Rectal smooth muscle tissue (tissue), 1 donor: Measurements from ENCODE around the gene NAT16.
A peak's percentile ranks its signal among the peaks of the same experiment; 100 is the strongest.
"Not testable (repeated sequence)": the region's sequence is repeated elsewhere in the genome, so short reads cannot be mapped to it uniquely, and the experiment has no call there.

ENCODE experiments used
- H3K27ac ChIP-seq: one replicate; pipeline ENCODE4 v1.7.0; 2013; ENCODE audit warnings: low read depth, low read length, inconsistent platforms
- H3K27me3 ChIP-seq: one replicate; pipeline ENCODE4 v1.7.0; 2013; ENCODE audit warnings: low read length; ENCODE audit not compliant: control insufficient read depth, insufficient read depth
- H3K36me3 ChIP-seq: one replicate; pipeline ENCODE4 v1.7.0; 2013; ENCODE audit warnings: low read length; ENCODE audit not compliant: control insufficient read depth, insufficient read depth
- H3K4me1 ChIP-seq: one replicate; pipeline ENCODE4 v1.7.0; 2013; ENCODE audit warnings: low read length; ENCODE audit not compliant: control insufficient read depth, insufficient read depth
- H3K4me3 ChIP-seq: one replicate; pipeline ENCODE4 v1.7.0; 2013; ENCODE audit warnings: low read length
- H3K9ac ChIP-seq: one replicate; pipeline ENCODE4 v1.7.0; 2013; ENCODE audit warnings: low read length

Gene NAT16

DNA sequence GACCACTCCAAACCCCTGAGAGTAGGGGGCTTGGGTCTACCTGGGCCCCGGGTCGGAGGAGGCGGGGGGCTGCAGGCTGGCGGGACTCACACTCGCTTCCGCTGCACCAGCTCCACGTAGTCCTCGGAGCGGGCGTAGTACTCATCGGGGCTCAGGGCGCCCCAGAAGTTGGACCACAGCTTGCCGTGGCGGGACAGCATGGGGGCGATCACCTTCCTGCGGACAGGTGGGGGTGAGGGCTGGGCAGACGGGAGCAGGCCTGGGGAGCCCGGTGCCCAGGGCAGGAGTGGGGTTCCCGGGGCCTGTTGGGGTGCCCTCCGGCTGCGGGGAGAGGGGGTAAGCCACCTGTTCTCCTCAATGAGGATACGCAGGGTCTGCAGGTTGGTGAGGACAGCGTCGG is 31.4 kb upstream of the NAT16 start:
- peaks cover 16% of the 10 kb centered on the region for H3K36me3 ChIP-seq
- no peak overlapping the region for H3K4me3 ChIP-seq
- no peak overlapping the region for H3K27ac ChIP-seq
- H3K27me3 ChIP-seq, result no peaks in the 10 kb centered on the region
- peaks cover 6% of the 10 kb centered on the region for H3K4me1 ChIP-seq
- H3K9ac ChIP-seq, result no peak overlapping the region

DNA sequence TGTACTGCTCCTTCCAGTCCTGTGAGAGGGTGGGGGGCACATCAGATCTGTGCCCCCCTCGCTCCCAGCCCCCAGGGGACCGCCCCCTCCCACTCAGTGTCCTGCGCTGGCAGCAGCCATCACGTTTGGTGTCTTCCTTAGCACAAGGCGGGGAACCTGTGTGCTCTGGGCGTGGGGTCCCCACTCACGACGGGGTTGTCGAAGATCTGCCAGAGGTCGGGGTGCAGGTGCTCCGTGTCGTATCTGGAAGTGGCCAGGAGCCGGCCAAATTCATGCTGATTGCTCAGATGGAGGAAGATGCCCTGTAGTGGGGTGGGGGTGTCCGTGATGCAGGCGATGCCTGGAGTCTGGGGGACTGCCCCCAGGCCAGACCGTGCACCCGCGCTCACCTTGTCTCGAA is 30.1 kb upstream of the NAT16 start:
- H3K36me3 ChIP-seq, result peaks cover 16% of the 10 kb centered on the region
- no peak overlapping the region for H3K27ac ChIP-seq
- H3K27me3 ChIP-seq, result no peaks in the 10 kb centered on the region
- no peak overlapping the region for H3K9ac ChIP-seq
- no peaks in the 10 kb centered on the region for H3K4me1 ChIP-seq
- no peak overlapping the region for H3K4me3 ChIP-seq

DNA sequence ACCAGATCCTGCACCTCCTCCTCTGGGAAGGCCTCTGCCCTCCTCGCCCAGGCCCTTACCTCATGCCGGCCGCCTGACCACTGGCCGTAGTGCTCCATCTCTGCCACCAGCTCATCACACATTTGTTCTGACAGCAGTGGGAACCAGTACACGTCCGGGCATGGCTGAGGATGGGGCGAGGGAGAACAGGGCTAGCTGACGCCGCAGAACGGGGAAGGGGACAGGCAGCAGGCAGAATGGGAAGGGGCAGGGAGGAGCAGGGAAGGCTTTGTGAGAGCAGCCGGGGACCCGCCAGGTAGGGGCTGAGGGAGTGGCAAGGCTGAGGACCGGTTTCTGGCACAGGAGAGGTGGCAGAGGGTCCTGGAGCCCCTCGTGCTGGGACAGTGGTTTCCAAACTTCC is 28.7 kb upstream of the NAT16 start:
- no peak overlapping the region for H3K9ac ChIP-seq
- H3K36me3 ChIP-seq, result peaks cover 16% of the 10 kb centered on the region
- H3K4me3 ChIP-seq, result no peak overlapping the region
- no peak overlapping the region for H3K27ac ChIP-seq
- no peaks in the 10 kb centered on the region for H3K4me1 ChIP-seq
- no peaks in the 10 kb centered on the region for H3K27me3 ChIP-seq

DNA sequence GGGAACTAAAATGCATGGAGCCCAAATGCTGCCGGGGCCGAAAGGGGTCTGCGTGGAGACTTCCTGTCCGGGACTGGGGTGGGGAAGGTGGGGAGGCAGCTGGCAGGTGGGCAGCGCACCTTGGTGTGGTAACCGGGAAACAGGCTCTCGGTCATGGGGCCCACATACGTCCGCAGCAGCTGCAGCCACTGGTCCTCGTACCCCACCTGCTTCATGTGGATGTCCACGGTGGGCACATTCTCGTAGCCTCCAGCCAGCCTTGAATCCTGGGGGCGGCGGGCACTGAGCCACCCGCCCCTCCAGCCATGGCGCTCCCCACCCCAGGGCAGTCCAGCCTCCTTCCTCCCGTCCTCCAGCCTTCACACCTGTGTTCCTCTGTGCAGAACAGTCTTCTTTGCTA is 27.4 kb upstream of the NAT16 start:
- no peak overlapping the region for H3K9ac ChIP-seq
- peaks cover 16% of the 10 kb centered on the region for H3K36me3 ChIP-seq
- H3K4me3 ChIP-seq, result no peak overlapping the region
- H3K4me1 ChIP-seq, result no peaks in the 10 kb centered on the region
- no peak overlapping the region for H3K27ac ChIP-seq
- no peaks in the 10 kb centered on the region for H3K27me3 ChIP-seq

DNA sequence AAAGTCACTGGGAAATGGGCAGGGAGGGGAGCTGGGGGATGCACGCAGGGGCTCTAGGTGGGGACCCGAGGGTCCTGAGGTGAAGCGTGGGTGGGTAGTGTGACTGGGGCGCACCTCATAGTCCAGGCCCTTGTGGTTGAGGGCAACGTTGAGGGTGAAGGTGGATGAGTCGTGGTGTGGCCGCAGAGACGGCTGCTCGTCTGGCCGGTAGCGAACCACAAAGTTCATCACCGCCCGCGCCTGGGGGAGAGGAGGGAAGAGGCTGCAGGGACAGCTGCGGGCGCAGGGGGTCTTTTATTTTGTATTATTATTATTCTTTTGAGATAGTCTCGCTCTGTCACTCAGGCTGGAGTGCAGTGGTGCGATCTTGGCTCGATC is 26.6 kb upstream of the NAT16 start:
- no peak overlapping the region for H3K27ac ChIP-seq
- H3K27me3 ChIP-seq, result no peaks in the 10 kb centered on the region
- H3K9ac ChIP-seq, result no peak overlapping the region
- H3K4me1 ChIP-seq, result no peaks in the 10 kb centered on the region
- peaks cover 11% of the 10 kb centered on the region for H3K36me3 ChIP-seq
- H3K4me3 ChIP-seq, result no peak overlapping the region

DNA sequence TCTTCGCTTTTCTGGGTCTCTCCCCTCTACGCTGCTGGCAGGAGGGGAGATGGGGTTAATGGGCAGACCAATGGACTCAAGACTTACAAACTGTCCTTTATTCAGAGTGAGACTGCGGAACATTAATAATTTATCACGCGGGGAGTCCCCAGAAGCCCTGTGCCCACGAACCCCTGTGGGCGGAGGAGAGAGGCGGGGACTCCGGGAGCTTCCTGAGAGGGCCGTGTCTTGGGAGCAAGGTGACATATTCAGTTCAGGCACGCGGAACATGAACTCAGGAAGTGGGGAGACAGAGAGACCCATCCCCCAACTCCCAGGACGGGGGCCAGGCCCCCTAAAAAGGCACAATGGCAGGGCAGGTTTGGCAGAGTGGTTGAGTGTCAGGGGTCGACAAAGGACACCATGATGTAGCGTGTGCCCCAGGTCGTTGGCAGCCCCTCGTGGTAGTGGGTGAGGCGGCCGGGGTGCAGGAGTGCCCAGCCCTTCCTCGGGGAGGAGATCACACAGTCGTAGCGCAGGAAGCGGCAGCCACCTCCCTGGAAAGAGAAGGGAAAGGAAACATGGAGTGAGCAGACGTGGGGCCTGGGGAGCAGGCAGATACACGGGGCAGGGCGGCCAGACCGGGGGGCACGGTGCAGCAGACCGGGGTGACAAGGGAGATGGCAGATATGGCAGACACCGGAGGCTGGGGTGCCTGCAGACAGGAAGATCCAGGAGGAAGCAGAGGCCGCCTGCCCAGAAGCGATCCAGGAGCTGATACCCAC is 26.0 kb upstream of the NAT16 start:
- peaks cover under 1% of the 10 kb centered on the region for H3K27me3 ChIP-seq
- no peak overlapping the region for H3K27ac ChIP-seq
- H3K9ac ChIP-seq, result no peak overlapping the region
- peaks cover 11% of the 10 kb centered on the region for H3K36me3 ChIP-seq
- H3K4me1 ChIP-seq, result no peaks in the 10 kb centered on the region
- no peak overlapping the region for H3K4me3 ChIP-seq

DNA sequence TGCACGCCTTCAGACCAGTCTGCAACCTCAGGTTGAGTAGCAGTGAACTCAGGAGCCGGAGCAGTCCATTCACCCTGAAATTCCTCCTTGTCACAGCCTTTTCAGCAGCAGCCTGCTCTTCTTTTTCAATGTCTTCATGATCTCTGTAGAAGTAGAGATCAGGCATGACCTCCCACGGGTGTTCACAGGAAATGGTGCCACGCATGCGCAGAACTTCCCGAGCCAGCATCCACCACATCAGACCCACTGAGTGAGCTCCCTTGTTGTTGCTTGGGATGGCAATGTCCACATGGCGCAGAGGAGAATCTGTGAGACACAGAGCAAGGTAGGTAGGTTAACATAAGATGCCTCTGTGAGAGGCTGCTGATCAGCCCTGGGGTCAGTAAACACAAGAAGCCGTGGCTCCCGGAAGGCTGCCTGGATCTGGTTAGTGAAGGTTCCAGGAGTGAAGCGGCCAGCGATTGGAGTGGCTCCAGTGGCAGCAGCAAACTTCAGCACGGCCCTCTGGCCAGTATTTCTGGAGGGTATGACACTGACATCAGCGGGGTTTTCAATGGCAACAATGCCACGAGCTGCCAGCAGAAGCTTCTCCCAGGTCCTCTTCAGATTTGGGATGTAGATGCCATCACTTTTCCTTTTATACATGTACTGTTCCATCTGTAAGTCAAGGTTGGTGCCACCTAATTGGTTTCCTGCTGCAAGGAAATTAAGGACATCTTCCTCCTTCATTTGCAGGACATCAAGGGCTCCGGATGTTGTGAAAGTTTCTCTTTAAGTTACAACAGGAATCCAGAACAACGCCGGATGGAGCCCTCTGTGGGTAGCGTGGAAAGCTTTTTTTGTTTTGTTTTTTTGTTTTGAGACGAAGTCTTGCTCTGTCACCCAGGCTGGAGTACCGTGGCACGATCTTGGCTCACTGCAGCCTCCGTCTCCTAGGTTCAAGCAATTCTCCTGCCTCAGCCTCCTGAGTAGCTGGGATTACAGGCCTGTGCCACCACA is 23.9 kb upstream of the NAT16 start:
- not testable (repeated sequence) for H3K36me3 ChIP-seq, H3K27me3 ChIP-seq, H3K4me1 ChIP-seq, H3K4me3 ChIP-seq, H3K9ac ChIP-seq, H3K27ac ChIP-seq

DNA sequence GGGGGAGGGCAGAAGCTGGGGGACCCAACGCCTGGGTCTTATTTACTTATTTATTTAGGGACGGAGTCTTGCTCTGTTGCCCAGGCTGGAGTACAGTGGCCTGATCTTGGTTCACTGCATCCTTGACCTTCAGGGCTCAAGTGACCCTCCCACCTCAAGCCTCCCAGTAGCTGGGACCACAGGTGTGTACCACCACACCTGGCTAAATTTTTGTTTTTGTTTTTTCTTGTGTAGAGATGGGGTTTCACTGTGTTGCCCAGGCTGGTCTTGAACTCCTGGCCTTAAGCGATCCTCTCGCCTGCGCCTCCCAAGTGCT is 22.5 kb upstream of the NAT16 start:
- peaks cover 2% of the 10 kb centered on the region for H3K36me3 ChIP-seq
- H3K4me1 ChIP-seq, result no peaks in the 10 kb centered on the region
- peaks cover 8% of the 10 kb centered on the region for H3K27me3 ChIP-seq
- no peak overlapping the region for H3K4me3 ChIP-seq
- H3K9ac ChIP-seq, result no peak overlapping the region
- no peak overlapping the region for H3K27ac ChIP-seq

DNA sequence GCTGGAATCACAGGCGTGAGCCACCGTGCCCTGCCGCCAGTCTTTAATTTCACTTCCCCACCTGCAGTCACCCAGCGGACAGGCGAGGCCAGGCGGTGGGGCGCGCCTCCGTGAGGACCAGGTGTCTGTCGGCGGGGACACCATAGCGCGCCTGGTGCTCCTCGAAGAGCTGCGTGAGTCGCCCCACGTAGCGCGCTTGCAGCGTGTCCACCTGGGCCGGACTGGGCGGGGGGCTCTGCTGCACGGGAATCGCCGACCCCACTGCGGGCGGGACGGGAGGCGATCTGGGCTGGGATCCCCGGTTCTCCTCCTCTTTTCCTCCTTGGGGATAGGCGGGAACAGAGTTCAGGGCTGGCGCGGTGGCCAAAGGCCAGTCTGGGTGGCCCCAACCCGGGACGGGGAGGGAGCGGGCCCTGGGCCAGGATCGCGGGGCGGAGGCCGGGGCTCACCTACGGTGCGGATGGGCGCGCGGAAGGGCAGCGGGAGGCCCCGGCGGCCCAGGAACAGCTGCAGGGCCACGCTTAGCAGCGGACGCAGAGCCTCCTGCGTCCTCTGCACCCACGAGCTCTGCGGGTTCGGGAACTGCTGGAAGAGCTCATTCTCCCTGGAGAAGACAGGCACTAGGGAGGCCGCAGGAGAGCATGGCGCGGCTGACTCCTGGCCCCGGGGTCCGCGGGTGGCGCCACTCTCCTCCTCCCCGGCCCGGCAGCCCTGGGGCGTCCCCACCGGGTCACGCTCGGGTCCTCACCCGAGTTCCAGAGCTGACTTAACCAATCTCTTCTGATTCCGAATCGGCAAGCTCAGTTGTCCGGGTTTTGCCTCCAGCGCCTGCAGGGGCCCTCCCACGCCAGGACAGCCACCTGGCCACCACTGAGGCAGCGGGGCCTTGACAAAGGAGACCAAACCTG is 21.9 kb upstream of the NAT16 start:
- Histone ChIP-seq H3K4me1 (no peaks in the 10 kb centered on the region), H3K4me3 (peak overlapping the region; percentile 38), H3K27me3 (peaks cover 8% of the 10 kb centered on the region), H3K9ac (no peak overlapping the region), H3K36me3 (peaks cover 2% of the 10 kb centered on the region), H3K27ac (no peak overlapping the region)

DNA sequence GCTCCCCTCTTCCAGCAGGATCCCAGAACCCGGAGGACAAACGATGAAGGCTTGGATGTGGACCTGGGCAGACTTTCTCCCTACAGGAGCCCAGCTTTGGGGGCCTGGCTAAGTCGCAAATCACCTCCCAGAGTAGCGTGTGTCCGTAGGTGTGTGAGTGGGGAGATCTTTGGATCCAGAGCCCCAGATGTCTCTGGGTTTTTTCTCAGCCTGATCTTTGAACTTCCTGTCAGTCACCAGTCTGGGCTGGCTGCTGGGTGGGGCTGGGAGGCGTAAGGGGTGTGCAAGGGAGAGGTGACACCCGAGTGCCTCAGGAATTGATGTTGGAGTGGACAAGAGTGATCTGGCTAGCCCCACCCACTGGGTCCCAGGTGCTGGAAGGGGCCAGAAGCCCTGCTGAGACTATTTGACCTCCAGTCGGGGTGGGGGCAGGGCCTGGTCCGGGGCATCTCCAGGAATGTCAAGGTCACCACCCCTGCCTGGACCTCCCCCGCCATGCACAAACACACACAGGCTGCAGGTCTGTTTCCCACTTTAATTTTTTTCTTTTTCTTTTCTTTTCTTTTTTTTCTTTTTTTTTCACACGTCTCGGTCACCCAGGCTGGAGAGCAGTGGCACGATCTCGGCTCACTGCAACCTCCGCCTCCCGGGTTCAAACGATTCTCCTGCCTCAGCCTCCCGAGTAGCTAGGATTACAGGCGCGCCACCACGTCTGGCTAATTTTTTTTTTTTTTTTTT is 20.9 kb upstream of the NAT16 start, which contains the start of gene MOGAT3:
Gene MOGAT3, minus strand, starts transcription at position 175 of the 738 bp plus-strand sequence. CDS start 182 bp downstream, outside the sequence.
- Histone ChIP-seq H3K4me1 (no peaks in the 10 kb centered on the region), H3K27me3 (peaks cover 8% of the 10 kb centered on the region), H3K27ac (no peak within 1 kb of the TSS), H3K4me3 (peak within 1 kb of the TSS; percentile 48), H3K9ac (no peak within 1 kb of the TSS), H3K36me3 (no peaks in the 10 kb centered on the region)

DNA sequence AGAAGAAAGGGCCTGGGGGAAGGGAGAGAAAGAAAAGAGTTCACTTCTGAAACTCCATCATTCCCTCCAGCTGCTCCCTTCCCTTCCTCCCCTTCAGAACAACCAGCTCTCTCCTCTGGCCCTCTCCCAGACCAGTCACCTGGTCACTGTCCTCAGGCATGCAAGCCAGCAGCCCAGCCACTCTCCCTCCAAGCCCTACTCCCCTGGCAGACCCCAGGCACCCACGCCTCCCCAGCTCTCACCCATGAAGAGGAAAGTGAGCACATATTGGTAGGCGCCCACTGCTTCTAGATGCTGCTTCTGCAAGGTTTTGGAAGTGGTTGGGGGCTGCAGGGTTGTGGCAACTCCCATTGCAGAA is 20.4 kb upstream of the NAT16 start:
- Histone ChIP-seq H3K9ac (no peak overlapping the region), H3K36me3 (no peaks in the 10 kb centered on the region), H3K27ac (no peak overlapping the region), H3K27me3 (peaks cover 8% of the 10 kb centered on the region), H3K4me3 (peak overlapping the region; percentile 48), H3K4me1 (no peaks in the 10 kb centered on the region)
